Activated CD4-positive, alpha-beta T cell treated with anti-CD3 and anti-CD28 coated beads for 48 hours (primary cell): ENCODE data around the gene DDRGK1.
"Not testable (repeated sequence)": the region's sequence is repeated elsewhere in the genome, so short reads cannot be mapped to it uniquely, and the experiment has no call there.

ENCODE experiments used
- DNase-seq: peaks from one replicate; pipeline ENCODE4 v3.0.0-alpha.2; 2020

Gene DDRGK1

DNA sequence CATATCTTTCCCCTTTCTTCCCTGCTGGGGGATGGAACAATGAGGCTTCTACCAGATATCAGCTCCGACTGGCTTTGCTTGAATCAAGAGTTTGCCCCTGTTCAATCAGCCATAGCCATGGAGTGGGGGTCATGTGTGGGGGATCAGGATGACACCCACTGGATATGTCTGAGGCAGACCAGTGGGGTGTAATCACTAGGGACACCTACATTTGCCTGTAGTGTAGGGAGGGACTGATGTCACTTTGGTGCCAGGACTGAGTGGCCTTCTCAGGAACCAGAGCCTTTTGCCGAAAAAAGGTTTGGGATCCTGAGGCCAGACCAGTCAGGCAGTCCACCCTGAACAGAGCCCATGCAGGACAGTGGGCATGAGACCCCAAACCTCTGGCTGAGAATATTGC lies 5.9 kb upstream of the DDRGK1 start:
- DNase-seq: no peak

GRCh38 chr20:3209946-3210317 lies 5.5 kb upstream of the DDRGK1 start:
- no peak for DNase-seq

DNA sequence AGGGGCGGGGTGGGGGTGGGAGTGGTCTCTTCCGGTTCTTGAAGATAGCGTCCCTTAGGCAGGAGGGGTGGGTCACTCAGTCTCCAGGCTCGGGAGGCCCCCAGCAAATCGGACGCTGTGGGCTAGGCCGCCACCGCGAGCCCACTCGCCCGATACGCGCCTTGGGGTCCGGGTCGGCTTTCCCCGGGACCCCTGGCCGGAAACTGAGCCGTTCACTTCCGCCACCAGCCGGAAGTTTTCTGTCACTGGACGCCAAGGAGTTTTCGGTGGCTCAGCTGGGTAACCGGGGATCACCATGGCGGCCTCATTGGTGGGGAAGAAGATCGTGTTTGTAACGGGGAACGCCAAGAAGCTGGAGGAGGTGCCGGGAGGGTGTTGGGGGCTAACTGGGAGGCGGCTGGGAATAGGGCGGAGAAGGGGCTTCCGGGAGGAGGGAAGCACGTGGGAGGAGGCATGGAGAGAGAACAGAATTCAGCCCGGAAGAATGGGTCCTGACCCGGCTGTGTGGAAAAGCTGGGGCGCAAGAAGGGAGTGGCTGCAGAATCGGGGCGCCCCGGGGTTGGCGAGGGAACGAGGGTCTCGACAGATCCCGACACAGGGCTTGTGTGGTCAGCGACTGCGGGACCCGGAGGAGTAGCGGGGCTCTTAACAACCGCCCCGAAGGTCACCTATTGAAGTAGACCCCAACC lies 4.9 kb upstream of the DDRGK1 start, which contains the start of gene ITPA:
Gene ITPA (plus strand): TSS at position 242 of the 689 bp plus-strand sequence. CDS start 54 bp downstream, at position 296.
- peak; percentile 72 for DNase-seq

- no peak for DNase-seq
Measured at GRCh38 chr20:3208786-3209256, 4.3 kb upstream of the DDRGK1 start.

DNA sequence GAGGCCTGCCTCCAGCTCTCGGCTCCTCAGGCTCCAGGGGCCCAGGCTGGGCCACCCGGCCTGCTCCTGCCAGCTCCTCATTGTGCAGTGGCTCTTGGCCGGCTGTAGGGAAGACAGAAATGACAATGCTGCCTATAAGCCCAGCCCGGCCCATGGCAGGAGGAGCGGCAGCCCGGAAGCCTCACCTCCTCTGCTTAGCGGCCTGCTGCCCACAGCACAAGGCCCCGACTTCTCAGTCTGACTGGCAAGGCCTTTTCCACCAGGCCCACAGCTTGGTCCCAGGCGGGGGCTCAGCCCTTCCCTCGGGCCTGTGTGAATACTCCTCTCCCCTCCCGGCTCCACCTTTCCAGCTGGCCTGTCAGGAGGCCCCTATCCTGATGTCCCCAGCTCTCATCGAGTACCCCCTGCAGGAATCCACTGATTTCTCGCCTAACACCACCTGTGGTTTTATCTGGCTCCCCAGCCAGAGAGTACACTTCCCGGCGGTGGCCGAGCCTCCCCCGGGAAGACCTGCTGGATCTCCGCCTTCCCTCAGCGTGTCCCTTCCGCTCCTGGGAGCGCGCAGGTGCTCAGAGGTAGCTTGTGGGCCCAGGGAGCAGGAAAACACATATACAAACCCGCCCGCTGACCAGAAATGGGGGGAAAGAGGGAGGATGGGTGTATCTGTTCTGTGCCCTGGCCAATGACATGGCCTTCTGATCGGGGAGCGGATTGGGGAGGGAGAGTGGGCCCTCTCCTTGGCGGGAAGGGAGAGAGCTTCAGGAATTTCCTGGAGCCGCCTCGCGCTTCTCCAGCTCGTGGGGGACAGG lies 963 bp downstream of the DDRGK1 start:
- DNase-seq: peak; percentile 56

GRCh38 chr20:3202965-3203314 lies 1.5 kb downstream of the DDRGK1 start:
- DNase-seq: no peak

GRCh38 chr20:3199976-3200755 lies 4.3 kb downstream of the DDRGK1 start:
- no peak for DNase-seq

- no peak for DNase-seq
Measured at GRCh38 chr20:3199206-3199605, 5.3 kb downstream of the DDRGK1 start.

DNA sequence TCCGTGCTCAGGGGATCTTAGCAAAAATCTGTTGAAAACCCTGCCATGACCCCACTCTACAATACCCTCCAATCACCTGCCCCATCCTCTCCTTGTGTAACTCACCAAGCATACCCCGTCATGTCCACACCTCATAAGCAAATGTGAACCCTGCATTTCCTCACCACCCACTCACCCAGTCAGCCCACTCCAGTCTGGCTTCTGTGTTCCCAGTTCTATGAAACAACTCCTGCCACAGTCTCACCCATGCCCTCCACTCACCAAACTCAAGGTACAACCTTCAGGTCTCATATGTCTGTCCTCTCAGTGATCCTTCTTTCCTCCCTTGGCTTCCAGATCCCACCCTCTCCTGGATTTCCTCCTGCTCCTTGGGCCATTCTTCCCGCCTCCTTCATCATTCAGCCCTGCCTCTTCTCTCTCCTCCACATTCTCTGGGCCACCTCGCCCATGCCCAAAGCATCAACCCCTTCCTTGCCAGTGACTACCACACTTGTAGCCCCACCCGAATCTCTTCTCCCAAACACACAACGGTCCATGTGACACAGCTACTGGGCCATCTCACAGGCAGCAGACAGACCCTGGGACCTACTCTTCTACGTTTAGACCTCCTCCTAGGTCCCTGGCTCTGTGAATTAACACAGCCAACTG lies 8.8 kb downstream of the DDRGK1 start:
- DNase-seq: no peak

GRCh38 chr20:3194617-3195280 lies 9.7 kb downstream of the DDRGK1 start:
- no peak for DNase-seq

GRCh38 chr20:3193806-3194616 lies 10.5 kb downstream of the DDRGK1 start:
- DNase-seq: peak; percentile 34

GRCh38 chr20:3192226-3193015 lies 12.1 kb downstream of the DDRGK1 start:
- no peak for DNase-seq

DNA sequence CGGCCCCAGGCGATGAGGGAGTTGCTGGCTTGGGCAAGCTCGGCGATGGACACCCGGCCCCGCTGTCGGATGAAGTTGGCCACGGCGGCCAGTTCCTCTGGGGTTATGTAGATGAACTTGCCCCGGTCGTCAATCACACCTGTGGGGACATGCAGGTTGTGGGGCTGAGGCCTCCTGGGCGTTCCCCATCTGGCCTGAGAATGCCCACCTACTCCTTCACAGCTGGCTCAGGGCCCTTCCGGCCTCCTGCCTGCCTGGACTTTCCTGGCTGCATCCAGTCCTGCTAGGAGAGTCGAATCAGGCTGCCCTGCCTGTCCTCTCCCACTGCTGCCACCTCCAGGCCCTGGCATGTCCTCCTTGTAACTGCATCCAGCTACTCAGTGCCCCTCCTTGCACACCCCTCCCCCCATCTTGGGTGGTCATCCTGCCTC lies 13.8 kb downstream of the DDRGK1 start:
- no peak for DNase-seq

GRCh38 chr20:3189561-3190131 lies 14.8 kb downstream of the DDRGK1 start:
- DNase-seq: no peak

GRCh38 chr20:3188823-3189413 lies 15.6 kb downstream of the DDRGK1 start:
- DNase-seq: no peak

GRCh38 chr20:3187861-3188260 lies 16.6 kb downstream of the DDRGK1 start:
- not testable (repeated sequence) for DNase-seq

DNA sequence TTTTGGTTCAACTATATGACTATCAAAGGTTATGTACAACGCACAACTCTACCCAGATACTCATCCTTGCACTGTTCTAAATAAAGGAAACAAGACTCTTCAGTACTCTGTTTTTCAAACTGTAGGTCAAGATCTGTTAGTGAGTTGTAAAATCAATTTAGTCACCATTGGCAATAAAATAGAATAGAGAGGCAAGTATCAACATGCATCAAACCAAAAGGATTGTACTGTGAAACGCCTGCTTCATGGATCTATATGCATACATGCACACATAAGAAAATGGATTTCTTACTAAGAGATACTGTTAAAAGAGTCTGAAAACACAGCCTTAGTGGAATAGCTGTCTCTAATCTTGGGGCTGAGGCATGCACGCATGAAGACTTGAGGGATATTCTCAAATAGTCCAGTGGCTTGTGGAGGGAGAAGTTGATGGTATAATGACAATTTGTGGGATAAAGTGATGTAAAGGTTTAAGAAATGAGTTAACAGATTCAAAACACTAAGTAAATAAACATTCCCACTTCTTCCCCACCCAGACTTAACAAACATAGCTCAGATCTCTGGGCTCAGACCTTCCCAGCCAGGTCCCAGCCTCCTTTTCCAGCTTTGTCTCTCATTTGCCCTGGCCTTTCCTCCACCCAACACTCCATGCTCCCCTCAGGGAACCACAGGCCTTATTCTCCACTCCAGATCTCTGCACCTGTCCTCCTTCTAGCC lies 20.4 kb downstream of the DDRGK1 start:
- no peak for DNase-seq

GRCh38 chr20:3182429-3182828 lies 22.1 kb downstream of the DDRGK1 start:
- not testable (repeated sequence) for DNase-seq

DNA sequence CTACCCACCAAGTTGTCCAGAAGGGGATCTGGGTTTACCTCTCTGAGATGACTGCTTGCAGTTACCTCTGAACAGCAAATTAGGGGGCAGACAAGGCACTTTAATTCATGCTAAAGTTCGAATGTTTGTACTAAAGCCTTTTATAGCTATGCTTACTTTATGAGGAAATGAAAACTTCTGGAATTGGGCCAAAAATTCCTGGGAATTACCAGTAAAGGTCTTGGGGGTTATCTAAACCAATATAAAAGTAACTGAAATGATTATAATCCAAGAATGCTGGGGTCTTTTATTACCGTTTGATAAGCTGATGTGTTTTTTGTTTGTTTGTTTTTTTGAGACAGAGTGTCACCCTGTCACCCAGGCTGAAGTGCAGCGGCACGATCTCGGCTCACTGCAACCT lies 23.2 kb downstream of the DDRGK1 start:
- DNase-seq: no peak
